Keratinocyte (primary cell): ENCODE measurements around the gene SMU1. TPM values are rescaled to one million over a fixed set of nuclear protein-coding genes. Genes with fewer than 3 reads are reported as not detected.

Experiments
- DNase-seq: peaks from one replicate; pipeline ENCODE4 v3.0.0-alpha.2; 2011; ENCODE audit warnings: low read depth, missing footprints, low spot score
- FAIRE-seq: peaks from 2 replicates; lab custom pipeline; 2011; peaks lifted over from hg19 to GRCh38; lab: Jason Lieb, UNC
- H2AFZ ChIP-seq: 2 replicates; pipeline ENCODE4 v1.6.0; 2012; ENCODE audit warnings: low read length, control low read depth, inconsistent platforms; ENCODE audit not compliant: control insufficient read depth
- H3K27ac ChIP-seq: 2 replicates; pipeline ENCODE4 v1.5.1; 2011; ENCODE audit warnings: low read length; ENCODE audit not compliant: control insufficient read depth, insufficient read depth
- H3K27me3 ChIP-seq: 3 replicates; pipeline ENCODE4 v1.6.0; 2011; ENCODE audit warnings: low read length; ENCODE audit not compliant: control insufficient read depth, insufficient read depth; ENCODE audit errors: extremely low read depth
- H3K36me3 ChIP-seq, 2 experiments: 2 replicates in 1 of 2; 3 replicates in 1 of 2; pipeline ENCODE4 v1.5.1; 2011; ENCODE audit warnings: low read length in 2 of 2, mild to moderate bottlenecking in 1 of 2; ENCODE audit not compliant: control insufficient read depth in 2 of 2, insufficient read depth in 2 of 2; ENCODE audit errors: extremely low read depth in 1 of 2
- H3K4me1 ChIP-seq: 3 replicates; pipeline ENCODE4 v1.5.1; 2011; ENCODE audit warnings: low read length; ENCODE audit not compliant: control insufficient read depth, insufficient read depth; ENCODE audit errors: extremely low read depth
- H3K4me2 ChIP-seq: 3 replicates; pipeline ENCODE4 v1.6.0; 2011; ENCODE audit warnings: low read depth, low read length; ENCODE audit not compliant: control insufficient read depth, insufficient read depth; ENCODE audit errors: extremely low read depth
- H3K4me3 ChIP-seq, 3 experiments: fragments of 200-600 bp in 1 of 3; sonication (generic) in 1 of 3; 2 replicates in 2 of 3; 3 replicates in 1 of 3; pipeline ENCODE4 v1.5.1; 2011 to 2016; ENCODE audit warnings: low read length in 3 of 3, mild to moderate bottlenecking in 3 of 3, control low read depth in 2 of 3, inconsistent platforms in 1 of 3, low read depth in 1 of 3, mixed read lengths in 1 of 3, mixed run types in 1 of 3, moderate library complexity in 1 of 3; ENCODE audit not compliant: control insufficient read depth in 2 of 3, insufficient read depth in 2 of 3; ENCODE audit errors: extremely low read depth in 1 of 3
- H3K79me2 ChIP-seq: 2 replicates; pipeline ENCODE4 v1.6.0; 2012; ENCODE audit warnings: low read length; ENCODE audit not compliant: control insufficient read depth, insufficient read depth
- H3K9ac ChIP-seq: 3 replicates; pipeline ENCODE4 v1.6.0; 2011; ENCODE audit warnings: low read length; ENCODE audit not compliant: control insufficient read depth, insufficient read depth; ENCODE audit errors: extremely low read depth
- H3K9me1 ChIP-seq: 3 replicates; pipeline ENCODE4 v1.6.0; 2011; ENCODE audit warnings: low read length; ENCODE audit not compliant: control insufficient read depth, insufficient read depth; ENCODE audit errors: extremely low read depth
- H3K9me3 ChIP-seq: 2 replicates; pipeline ENCODE4 v1.5.1; 2012; ENCODE audit warnings: low read depth, low read length; ENCODE audit not compliant: control insufficient read depth
- H4K20me1 ChIP-seq: 3 replicates; pipeline ENCODE4 v1.6.0; 2011; ENCODE audit warnings: low read length; ENCODE audit not compliant: control insufficient read depth, insufficient read depth; ENCODE audit errors: extremely low read depth
- CTCF ChIP-seq, 3 experiments: IDR thresholded peaks in 1 of 3; conservative IDR thresholded peaks in 1 of 3; optimal IDR thresholded peaks in 1 of 3; 2 replicates in 2 of 3; 3 replicates in 1 of 3; pipeline versions ENCODE3 to v1.5.1; 2011; ENCODE audit warnings: low read length in 3 of 3, mild to moderate bottlenecking in 3 of 3, moderate library complexity in 2 of 3, control low read depth in 1 of 3, inconsistent platforms in 1 of 3; ENCODE audit not compliant: insufficient read depth in 2 of 3; ENCODE audit errors: extremely low read depth in 1 of 3
- EZH2 ChIP-seq: IDR thresholded peaks from one replicate; pipeline ENCODE4 v1.6.1; 2012; ENCODE audit warnings: inconsistent platforms, mild to moderate bottlenecking, low read length, moderate library complexity
- dilution Hi-C: fragments of 300-500 bp; cut with MboI; formaldehyde crosslinking; loops from one replicate; pipeline ENCODE4 v1.7.0; 2020; ENCODE audit warnings: low sequenced_read_pairs; ENCODE audit not compliant: extremely low pct_ligation_motif_present
- polyA plus RNA-seq, 5 experiments: library from polyadenylated mRNA; depleted of rRNA in 3 of 5; stranded (reverse) in 3 of 5; stranded (forward) in 1 of 5; unstranded in 1 of 5; fragments of >200 nt; gene quantifications; 1 replicate in 1 of 5; 2 replicates in 3 of 5; 3 replicates in 1 of 5; pipeline versions ENCODE4 v1.2.1 to v1.2.3, GENCODE V29; 2011 to 2012; ENCODE audit warnings: missing spikeins in 2 of 5, low read depth in 1 of 5, low replicate concordance in 1 of 5

Gene SMU1
- polyA plus RNA-seq, 1 donor (not counting 4 experiments of a cell fraction or from before 2014, with no cell fraction given) = 20.3 TPM

- no peaks in the 10 kb centered on the region for H4K20me1 ChIP-seq
- H3K36me3 ChIP-seq = peaks cover 6% of the 10 kb centered on the region in 2 experiments
- H3K4me3 ChIP-seq = peak overlapping the region; percentile 55 to 77 (median 67)
- no peaks in the 10 kb centered on the region for H3K79me2 ChIP-seq
- peaks cover 12% of the 10 kb centered on the region for H3K4me1 ChIP-seq
- no peaks in the 10 kb centered on the region for H3K27me3 ChIP-seq
- no peaks in the 10 kb centered on the region for H3K9me3 ChIP-seq
- no peak for FAIRE-seq
- peak overlapping the region; percentile 74 for H2AFZ ChIP-seq
- dilution Hi-C loops = no loop called here
- TF ChIP-seq CTCF (optimal IDR thresholded peaks at IDR 0.05 in 1 of 3, IDR thresholded peaks at IDR 0.05 in 1 of 3, conservative IDR thresholded peaks at IDR 0.05 in 1 of 3; ENCODE audit: extremely low read depth in 1 of 3, insufficient read depth in 2 of 3, low read length in 3 of 3) = peak; percentile 26 to 74 (median 47)
- TF ChIP-seq EZH2 = no peak
- peak overlapping the region; percentile 63 for H3K4me2 ChIP-seq
- H3K27ac ChIP-seq = peak overlapping the region; percentile 69
- no peak for DNase-seq
- no peaks in the 10 kb centered on the region for H3K9me1 ChIP-seq
- H3K9ac ChIP-seq = peak overlapping the region; percentile 78
These were observed 31.7 kb downstream of the SMU1 start for GRCh38 chr9:33044677-33045282.

- Histone ChIP-seq H4K20me1 (no peaks in the 10 kb centered on the region), H3K4me3 (peak overlapping the region; percentile 55 to 77 (median 67)), H2AFZ (peak overlapping the region; percentile 74), H3K27ac (peak overlapping the region; percentile 69), H3K4me2 (peak overlapping the region; percentile 63), H3K9me3 (no peaks in the 10 kb centered on the region), H3K27me3 (no peaks in the 10 kb centered on the region), H3K4me1 (peaks cover 12% of the 10 kb centered on the region), H3K36me3 (peaks cover 4 to 7% of the 10 kb centered on the region in 2 experiments), H3K9me1 (no peaks in the 10 kb centered on the region), H3K9ac (peak overlapping the region; percentile 78), H3K79me2 (no peaks in the 10 kb centered on the region)
- peak; percentile 59 for DNase-seq
- peak; percentile 60 for FAIRE-seq
- TF ChIP-seq CTCF (optimal IDR thresholded peaks at IDR 0.05 in 1 of 3, IDR thresholded peaks at IDR 0.05 in 1 of 3, conservative IDR thresholded peaks at IDR 0.05 in 1 of 3; ENCODE audit: extremely low read depth in 1 of 3, insufficient read depth in 2 of 3, low read length in 3 of 3) (no peak), EZH2 (no peak)
- dilution Hi-C loops = no loop called here
These were observed 32.3 kb downstream of the SMU1 start for GRCh38 chr9:33044162-33044673.
